ENCODE results near the gene SLC39A8.
A peak's percentile ranks its signal among the peaks of the same experiment; 100 is the strongest.

GRCh38 chr4:102299354-102300107, 45.8 kb downstream of the SLC39A8 start:
- TF ChIP-seq CTCF (IDR thresholded peaks at IDR 0.05) (peak; percentile 35 to 67 (median 52)), POLR2A (IDR thresholded peaks at IDR 0.05) (no peak)

All from heart left ventricle (tissue), 13 donors.